Measurements from ENCODE around the gene LAMB3.

GRCh38 chr1:209670441-209671082 is 18.3 kb upstream of the LAMB3 start:
- no peak for TF ChIP-seq CTCF (IDR thresholded peaks at IDR 0.05)
- no peak for TF ChIP-seq POLR2AphosphoS5 (IDR thresholded peaks at IDR 0.05)
